OCI-LY3 (cell line): ENCODE results near the gene CFAP73.

Source experiments
- CTCF ChIP-seq: fragments of 200-600, 300-600 bp; sonication (generic); IDR thresholded peaks from 2 replicates; pipeline ENCODE4 v1.5.1; 2014; ENCODE audit warnings: antibody characterized with exemption, low read length, low read depth
- EZH2phosphoT487 ChIP-seq: fragments of 200-600 bp; shearing (Covaris generic); IDR thresholded peaks from 2 replicates; pipeline ENCODE4 v1.6.1; 2018; ENCODE audit warnings: antibody characterized with exemption, mixed run types, low read depth

GRCh38 chr12:113115455-113116126 is 33.9 kb upstream of the CFAP73 start:
- TF ChIP-seq CTCF (no peak), EZH2phosphoT487 (no peak)
